ENCODE measurements around the gene TAF4.
"Not testable (repeated sequence)": the region's sequence is repeated elsewhere in the genome, so short reads cannot be mapped to it uniquely, and the experiment has no call there.

TAF4 gene

DNA sequence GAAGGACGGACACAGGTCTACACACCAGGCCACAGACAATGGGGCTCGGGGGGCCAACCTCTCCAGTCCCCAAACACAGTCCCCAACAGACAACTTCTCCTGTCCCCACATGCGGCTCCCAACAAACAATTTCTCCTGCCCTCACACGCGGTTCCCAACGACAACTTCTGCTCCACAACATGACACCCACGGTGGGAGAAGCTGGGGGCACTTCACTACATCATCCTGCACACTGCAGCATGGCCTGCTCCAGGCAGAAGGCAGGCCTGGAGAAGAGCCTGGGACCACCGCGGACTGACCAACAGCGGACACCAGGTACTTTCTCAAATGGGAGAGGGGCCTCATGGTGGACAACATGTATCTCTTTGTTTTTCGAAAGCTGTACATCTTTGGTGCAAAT is 6.7 kb downstream of the TAF4 start:
- no peak for DNase-seq (ENCODE audit: low read depth)

DNA sequence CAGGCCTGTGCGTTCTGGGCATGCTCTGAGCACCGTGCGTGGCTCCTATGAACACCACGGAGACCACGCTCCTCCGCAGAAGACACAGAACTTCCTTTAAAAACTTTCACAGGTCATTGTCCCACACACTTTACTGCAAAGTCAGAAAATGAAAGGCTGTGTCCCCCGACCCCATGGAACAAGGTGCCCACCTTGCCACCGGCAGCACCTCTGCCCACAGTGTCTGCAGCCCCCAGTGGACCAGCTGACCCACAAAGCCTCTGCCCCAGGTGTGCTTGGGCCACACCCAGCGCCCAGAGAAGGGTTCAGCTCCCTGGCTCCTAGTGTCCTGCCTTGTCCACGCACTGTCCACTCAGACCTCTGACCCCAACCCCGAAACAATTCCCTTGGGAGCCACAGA is 8.7 kb downstream of the TAF4 start:
- DNase-seq (ENCODE audit: low read depth), result no peak

DNA sequence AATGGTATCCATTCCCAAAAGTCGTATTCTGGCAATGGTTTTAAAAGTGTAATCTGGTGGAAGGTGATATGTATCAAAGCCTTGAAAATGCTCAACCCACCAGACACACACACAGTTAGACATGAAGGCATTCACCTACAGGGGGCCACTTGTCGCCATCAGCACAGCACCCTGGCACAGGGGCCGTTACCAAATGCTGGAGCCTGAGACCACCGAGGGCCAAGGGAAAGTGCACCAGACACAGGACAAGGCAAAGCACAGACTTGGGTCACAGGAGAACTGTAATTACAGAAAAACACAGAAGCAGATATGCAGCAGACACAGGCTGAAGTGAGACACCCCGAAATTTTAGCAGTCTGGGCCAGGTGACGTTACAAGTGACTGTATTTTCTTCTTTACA is 9.3 kb downstream of the TAF4 start:
- no peak for DNase-seq (ENCODE audit: low read depth)

DNA sequence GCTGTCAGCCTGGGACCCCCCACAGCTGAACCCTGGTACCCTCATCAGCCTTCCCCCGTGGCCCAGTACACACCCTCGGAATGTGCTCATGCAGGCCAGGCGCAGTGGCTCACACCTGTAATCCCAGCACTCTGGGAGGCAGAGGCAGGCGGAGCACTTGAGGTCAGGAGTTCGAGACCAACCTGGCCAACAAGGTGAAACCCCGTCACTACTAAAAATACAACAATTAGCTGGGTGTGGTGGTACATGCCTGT is 9.9 kb downstream of the TAF4 start:
- DNase-seq (ENCODE audit: low read depth), result not testable (repeated sequence)

DNA sequence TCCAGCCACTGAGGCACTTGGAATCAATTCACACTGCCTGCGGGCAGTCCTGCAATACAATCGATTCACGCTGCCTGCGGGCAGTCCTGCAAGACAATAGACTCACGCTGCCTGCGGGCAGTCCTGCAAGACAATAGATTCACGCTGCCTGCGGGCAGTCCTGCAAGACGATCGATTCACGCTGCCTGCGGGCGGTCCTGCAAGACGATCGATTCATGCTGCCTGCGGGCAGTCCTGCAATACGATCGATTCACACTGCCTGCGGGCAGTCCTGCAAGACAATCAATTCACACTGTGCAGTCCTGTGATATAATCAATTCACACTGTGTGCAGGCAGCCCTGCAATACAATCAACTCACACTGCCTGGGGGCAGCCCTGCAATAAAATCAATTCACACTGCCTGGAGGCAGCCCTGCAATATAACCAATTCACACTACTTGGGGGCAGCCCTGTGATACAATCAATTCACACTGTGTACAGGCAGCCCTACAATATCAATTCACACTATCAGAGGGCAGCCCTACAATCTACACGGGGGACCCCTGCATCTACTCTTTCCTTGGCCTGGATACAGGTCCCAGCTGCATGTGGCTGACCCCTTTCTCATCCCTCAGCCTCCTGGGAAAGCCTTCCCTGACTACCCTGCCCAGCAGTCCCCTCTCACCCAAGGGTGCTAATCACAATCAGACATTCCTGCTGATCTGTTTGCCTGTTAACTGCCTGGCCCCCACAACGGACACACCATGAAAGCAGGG is 10.4 kb downstream of the TAF4 start:
- no peak for DNase-seq (ENCODE audit: low read depth)

DNA sequence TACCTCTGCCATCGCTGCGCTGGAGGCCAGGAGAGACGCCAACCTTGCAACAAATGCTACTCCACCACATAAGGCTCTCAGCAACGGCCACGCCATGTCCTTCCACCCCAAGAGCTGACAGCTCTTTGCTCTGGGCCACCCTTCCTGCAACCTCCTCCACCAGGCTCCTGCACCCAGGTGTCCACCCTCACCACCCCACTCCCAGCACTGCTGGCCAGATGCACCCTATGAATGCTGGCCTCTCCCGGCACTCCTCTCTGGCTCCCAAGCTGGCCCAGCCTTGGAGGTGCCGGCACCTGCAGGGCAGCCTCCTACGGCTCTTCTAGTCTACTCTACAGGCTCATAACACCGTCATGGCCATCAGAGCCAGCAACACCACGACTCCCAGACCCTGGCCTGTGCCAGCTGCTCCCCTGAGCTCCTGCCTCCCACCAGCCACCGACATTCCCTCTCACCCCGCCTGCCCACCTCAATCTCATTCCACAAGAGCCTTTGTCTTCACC is 11.2 kb downstream of the TAF4 start:
- DNase-seq (ENCODE audit: low read depth), result no peak

DNA sequence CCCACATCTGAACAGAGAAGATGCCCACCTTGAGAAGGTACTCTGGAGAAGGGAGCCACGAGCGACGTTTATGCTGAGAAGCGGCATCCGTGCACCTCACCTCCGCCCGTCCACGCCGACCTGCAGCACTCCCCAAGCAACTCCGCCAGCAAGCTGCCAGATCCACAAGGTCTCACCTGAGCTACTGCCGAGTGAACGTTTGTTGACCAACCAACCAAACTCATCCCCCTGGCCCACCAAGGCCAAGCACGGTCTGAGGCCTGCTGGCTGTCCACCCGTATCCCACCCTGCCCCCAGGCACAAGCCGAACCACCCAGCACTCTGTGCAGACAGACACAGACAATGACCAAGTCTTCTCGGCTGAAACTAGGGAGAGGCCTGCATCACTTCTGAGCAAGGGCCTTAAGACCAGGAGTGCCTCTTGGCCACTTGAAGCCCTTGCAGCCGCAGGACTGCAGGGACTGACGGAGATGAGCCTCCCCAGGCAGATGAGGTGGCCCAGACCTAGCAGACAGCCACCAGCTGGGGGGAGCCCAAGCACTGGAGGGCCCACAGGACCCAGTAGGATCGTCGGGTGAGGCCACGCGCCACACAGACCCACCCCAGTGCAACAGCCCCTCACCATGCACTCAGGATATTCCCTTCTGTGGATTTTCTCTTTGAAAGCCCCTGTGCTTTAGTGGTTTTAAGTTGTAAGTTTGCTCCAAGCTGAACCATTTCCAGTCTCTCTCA is 12.1 kb downstream of the TAF4 start:
- no peak for DNase-seq (ENCODE audit: low read depth)

DNA sequence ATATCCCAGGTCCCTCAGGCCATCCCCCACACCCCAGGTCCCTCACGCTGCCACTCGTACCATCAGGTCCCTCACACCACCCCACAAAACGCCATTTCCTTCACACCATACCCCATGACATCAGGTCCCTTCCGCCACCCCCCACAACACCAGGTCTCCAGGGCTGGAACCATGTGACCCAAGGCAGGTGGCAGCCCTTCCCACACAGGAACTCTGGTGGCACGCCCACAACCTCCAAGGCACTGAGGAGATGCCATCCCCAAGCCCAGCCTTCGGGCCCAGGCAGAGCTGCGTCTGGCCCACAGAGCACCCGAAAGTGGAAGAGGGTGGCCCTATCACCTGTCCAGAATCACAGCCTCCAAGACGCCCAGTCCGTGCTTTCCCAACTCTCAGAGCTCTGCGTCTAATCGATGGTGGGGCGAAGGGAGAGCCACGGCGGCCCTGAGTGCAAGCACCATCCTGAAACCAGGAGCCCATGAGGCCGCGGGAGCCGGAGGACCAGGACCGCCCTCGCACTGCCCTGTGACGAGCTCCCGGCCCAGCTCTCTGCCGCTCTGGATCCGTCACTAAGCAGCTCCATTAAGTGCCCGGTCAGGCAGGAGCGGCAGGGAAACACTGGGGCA is 12.7 kb downstream of the TAF4 start:
- no peak for DNase-seq (ENCODE audit: low read depth)

DNA sequence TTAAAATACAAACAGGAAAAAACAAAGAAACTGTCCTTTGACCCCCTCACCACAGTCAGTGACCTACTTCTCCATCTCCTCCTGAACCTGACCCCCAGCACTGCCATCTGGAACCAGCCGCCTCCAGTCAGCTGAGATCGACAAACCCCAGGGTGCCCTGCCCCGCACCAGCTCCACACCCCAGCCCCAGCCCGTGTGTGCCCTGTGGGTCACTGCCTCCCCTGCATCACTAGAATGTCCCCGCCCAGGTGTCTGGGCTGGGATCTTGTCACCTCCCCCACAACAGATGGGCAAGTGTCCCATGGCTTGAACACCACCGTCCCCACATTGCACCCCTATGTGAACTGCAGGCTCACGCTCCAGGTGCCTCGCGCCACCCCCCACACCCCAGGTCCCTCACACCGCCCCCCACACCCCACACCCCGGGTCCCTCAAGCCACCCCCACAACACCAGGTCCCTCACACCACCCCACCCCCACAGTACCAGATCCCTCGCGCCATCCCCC is 13.3 kb downstream of the TAF4 start:
- no peak for DNase-seq (ENCODE audit: low read depth)

DNA sequence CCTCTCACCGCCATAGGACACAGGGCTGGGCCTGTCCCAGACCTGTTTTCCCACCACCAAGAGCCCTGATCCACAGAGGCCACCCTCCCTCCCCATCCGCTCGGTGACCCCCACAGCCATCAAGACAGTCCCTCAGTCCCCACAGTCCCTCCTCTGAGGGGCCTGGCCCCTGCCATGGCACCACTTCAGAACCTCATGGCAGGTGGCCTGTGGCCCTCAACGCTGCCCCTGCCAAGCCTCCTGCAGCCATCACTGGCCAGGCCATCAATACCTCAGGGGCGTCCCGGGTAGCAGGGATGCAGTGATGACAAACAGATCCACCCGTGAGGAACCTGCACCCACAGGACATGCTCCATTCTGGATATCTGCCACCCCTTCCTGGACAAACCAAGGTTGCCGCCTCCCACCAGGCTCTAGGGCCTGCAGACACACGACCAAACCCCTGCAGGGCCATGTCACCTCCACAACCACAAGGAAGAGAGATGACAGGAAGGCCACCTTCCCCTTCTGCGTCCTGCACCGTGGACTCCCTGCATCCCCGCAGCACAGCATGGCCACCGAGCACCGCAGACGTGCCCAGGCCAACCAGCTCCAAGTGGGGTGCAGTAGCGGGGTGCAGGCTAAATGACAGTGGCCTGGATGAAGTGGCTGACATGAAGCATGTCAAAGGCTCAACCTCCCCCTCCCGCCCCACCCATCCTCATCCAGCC is 14.0 kb downstream of the TAF4 start:
- no peak for DNase-seq (ENCODE audit: low read depth)

DNA sequence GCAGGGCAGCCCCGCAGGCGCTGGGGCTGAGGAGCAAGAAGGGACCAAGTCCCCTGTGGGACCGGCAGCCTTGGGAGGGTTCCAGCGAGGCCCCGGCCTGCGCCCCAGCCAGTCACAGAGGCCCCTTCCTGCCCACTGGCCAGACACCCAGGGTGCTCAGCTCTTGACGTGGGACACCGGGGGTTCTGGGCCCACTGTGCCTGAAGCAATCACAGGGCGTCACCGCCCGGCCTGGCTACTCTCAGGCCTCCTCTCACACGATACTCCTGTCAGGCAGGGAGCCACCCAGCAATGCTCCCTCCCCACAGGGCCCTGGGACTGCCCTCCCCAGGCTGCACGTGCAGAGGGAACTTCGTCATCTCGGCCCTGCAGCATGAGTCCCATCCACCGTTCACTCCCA is 14.5 kb downstream of the TAF4 start:
- DNase-seq (ENCODE audit: low read depth), result no peak

DNA sequence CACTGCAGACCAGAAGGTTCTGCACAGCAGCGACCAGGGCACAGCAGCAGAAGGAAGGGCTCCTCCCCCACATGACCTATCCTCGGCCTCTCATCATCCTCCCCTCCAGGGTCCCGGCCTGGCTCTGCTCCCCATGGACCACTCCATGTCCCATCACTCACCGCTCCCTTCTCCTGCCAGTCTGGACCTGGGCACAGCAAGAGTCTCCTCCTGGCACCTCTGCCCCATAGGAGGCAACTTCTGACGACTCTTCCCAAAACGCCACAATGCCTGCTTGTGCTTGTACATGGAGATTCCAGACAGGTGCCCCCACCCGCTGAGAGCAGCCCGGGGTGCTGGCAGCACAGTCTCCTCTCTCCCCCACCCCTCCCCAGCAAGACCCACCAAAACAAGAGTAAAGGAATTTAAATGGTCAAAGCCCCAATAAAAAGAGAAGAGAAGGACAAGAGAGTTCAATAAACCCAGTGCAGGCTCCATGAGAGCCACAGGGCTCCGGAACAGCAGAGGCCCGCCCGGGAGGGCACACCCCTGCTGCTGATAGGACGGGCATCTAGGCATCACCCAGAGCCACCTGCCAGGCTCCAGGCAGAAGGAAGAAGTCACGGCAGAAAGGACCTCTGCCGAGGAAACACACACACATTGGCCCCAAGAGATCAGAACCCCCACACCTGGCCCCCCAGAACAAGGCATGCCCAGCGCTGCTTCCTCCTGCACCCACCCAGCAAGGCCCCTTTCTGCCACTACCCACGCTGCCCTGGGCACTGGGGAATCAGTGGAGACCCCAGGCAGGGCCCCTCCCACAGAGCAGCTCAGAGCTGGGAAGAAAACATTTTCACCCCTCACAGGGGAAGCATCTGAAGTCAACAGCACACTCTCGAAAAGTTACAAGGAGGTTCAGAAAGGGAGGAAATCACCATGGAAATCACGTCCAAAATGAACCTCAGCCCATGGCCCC is 15.2 kb downstream of the TAF4 start:
- DNase-seq (ENCODE audit: low read depth), result no peak

DNA sequence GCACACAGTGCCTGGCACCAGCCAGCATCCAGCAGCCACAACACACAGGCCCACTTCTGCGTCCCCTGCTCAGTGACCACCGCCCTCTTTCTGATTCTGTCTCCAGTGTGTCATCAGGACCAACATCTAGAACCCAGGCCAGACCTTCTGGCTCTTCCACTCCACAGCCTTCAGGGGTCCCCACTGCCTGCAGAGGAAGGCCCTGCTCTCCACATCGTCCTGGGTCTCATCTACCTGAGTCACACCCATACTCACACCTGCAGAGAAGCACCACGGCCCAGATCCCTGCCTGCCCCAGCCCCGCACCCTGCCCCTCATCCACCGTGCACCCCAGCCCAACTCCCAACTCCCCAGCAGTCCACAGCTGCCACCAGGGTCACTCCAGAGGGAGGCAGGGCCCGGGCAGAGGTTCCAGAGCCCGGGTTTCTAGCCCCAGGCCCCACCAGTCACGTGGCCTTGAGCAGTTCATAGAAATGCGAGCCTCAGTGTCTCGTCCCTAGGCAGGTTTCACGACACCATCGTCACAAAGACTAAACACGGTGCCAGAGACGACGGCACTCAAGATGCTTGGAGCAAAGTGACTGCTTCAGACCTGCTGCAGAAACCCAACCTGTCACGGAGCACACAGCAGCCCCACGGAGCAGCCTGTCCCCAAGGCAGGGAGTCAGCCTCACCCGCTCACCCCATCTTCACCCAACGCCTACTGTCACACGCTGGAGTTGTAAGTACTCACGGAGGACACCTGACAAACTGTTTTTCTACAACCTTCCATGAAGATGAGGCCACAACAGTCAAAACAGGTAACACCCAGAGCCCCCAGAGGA is 16.1 kb downstream of the TAF4 start:
- no peak for DNase-seq (ENCODE audit: low read depth)

DNA sequence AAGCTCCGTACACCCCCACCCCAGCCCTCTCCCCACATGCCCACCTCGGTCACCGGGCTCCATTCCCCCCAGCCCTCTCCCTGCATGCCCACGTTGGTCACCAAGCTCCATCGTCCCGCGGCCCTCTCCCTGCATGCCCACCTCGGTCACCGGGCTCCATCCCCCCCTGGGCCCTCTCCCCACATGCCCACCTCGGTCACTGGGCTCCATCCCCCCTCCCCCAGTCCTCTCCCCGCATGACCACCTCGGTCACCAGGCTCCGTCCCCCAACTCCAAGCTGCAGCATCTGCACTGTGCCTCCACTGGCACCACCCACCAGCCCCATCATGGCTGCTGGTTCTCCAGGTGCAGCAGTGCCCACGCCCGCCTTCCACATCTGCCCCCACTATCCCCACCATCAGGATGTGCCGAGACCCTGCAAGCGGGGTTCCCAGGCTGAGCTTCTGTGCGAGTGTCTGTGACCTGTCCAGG is 16.8 kb downstream of the TAF4 start:
- no peak for DNase-seq (ENCODE audit: low read depth)

DNA sequence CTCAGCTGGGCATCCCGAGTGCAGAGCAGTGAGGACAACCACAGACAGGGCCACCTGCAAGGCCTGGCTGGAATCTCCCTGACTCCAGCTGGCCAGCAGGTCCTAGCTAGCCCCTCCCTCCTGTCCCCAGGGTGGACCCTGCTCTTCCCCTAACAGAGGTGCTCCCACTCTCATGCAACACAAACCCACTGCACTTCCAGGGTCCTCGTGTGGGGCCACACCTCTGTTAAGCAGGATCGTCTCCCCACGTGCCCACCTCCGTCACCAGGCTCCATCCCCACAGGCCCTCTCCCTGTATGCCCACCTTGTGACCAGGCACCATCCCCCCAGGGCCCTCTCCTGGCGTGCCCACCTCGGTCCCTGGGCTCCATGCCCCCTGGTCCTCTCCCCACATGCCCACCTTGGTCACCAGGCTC is 17.3 kb downstream of the TAF4 start:
- no peak for DNase-seq (ENCODE audit: low read depth)

DNA sequence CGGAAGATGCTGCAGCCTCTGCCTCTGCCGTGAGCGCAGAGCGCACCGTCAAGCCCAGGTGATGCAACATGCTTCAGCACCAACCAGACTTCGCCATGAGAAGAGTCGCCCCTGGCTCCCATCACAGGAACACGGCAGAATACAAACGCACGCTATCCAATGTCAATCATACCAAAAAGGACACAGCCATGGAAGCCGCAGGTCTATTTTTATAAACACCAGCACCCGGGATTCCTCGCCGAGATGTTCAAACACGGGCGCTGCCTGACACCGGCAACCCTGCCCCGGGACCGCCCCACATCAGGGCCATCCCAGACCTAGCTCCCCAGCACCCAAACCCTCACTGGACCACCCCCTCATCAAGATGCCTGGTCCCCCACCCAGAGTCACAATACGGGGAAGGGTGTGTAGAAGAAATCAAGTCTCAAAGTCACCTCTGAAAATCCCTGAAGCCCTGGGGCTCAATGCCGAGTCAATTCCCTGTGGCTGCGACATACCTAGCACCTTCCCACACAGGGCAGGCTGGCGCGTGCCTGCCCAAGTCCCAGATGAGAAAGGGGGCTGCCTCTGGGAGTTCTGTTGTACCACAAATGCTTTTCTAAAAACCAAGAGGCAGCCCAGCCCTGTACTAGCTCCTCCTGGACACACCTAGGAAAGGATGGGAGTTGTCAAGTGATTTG is 17.9 kb downstream of the TAF4 start:
- DNase-seq (ENCODE audit: low read depth), result no peak

DNA sequence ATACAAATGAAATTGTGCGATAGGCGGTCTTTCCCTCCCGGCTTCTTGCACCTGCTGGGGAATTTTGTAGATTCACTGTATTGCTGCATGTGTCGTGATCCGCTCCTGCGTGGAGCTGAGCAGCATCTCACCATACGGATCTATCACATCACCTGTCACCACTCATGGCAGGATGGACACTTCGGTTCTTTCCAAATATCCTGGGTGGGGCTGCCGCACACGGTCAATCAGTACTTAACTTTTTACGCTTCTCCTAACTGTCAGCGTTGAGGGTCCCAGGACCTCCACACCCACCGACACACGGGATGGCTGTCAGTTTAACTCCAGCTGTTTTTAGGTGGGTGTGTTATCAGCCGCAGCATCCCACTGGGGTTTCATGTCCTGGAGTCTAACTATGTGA is 19.2 kb downstream of the TAF4 start:
- DNase-seq (ENCODE audit: low read depth), result no peak

DNA sequence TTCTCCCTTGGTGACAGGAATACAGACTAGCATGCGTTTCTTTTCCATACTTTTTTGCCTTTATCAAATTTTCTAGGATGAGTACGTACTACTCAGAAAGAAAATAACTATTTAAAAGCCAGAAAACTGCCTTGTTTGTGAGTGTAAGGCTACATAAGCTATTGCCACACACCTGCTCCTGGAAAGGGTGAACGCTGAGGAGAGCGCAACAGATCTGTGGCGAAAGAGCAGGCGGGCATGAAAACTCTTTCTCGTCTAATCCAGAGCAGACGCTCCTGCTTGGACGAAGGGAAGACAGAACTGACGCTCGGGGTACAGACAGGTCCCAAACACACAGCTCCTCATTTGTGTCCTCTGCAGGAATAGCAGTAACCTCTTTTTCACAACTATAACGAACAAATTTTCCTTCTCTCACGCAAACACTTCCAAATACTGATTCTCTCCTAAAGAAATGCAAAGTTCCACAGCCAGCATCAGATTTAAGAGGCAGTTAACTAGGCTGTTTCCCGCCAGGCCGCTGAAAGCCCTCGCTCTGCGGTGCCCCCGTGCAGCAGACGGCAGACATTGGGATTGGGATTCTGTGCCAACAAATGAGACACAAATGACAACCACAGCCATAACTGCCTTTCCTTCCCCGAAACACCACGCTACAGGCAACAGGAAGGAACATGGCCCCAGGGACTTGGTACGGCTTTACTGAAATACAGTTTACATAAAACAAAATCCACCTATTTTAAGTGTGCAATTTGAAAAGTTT is 20.0 kb downstream of the TAF4 start:
- peak; percentile 67 for DNase-seq (ENCODE audit: low read depth)

DNA sequence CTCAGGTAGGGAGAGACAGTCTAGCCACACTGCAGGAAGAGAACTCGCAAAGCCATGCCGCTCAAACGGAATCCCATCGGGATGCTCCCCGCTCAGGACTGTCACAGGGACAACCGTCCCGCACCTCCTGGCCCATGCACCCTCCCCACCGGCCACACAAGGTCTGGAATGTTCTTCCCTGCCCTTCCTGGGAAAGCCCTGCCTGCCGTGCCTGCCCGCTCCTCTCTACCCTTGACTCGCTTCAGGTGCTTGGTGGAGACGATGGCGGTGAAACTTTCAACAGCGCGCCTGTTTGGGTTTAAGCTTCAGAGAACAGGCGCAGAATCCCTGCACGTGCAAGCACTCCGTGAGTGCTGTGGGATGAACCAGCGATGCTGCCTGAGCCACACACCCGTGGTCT is 20.6 kb downstream of the TAF4 start:
- DNase-seq (ENCODE audit: low read depth), result no peak

Data from amniotic epithelial cell (primary cell).